ENCODE data around the gene SLC23A3.
A peak's percentile ranks its signal among the peaks of the same experiment; 100 is the strongest.

The SLC23A3 gene, protein sequence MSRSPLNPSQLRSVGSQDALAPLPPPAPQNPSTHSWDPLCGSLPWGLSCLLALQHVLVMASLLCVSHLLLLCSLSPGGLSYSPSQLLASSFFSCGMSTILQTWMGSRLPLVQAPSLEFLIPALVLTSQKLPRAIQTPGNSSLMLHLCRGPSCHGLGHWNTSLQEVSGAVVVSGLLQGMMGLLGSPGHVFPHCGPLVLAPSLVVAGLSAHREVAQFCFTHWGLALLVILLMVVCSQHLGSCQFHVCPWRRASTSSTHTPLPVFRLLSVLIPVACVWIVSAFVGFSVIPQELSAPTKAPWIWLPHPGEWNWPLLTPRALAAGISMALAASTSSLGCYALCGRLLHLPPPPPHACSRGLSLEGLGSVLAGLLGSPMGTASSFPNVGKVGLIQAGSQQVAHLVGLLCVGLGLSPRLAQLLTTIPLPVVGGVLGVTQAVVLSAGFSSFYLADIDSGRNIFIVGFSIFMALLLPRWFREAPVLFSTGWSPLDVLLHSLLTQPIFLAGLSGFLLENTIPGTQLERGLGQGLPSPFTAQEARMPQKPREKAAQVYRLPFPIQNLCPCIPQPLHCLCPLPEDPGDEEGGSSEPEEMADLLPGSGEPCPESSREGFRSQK

GRCh38 chr2:219169930-219170654 is at the start of gene SLC23A3:
Gene SLC23A3, minus strand, starts transcription at chr2:219170029. Its CDS starts 45 bp downstream, at chr2:219169984.
- Histone ChIP-seq H3K36me3 (ENCODE audit: insufficient read depth, low read length) (no peaks in the 10 kb centered on the region), H3K9ac (ENCODE audit: low read depth, low read length) (no peak within 1 kb of the TSS), H3K9me3 (ENCODE audit: control insufficient read depth, insufficient read depth, low read length) (no peaks in the 10 kb centered on the region), H3K4me1 (ENCODE audit: insufficient read depth, low read length) (peaks cover 4% of the 10 kb centered on the region; the same call in 1 of the 2 replicates)

GRCh38 chr2:219218732-219219701 is 49.2 kb upstream of the SLC23A3 start, which contains the start of gene ABCB6:
Gene ABCB6, minus strand, starts transcription at chr2:219218958. Its CDS starts 285 bp downstream, at chr2:219218673.
- peaks cover 11% of the 10 kb centered on the region for H3K36me3 ChIP-seq (ENCODE audit: insufficient read depth, low read length)
- H3K9me3 ChIP-seq (ENCODE audit: control insufficient read depth, insufficient read depth, low read length), result no peaks in the 10 kb centered on the region
- peaks cover 13% of the 10 kb centered on the region; the same call in 1 of the 2 replicates for H3K4me1 ChIP-seq (ENCODE audit: insufficient read depth, low read length)
- H3K9ac ChIP-seq (ENCODE audit: low read depth, low read length), result peak within 1 kb of the TSS; percentile 56

- H3K9ac ChIP-seq (ENCODE audit: low read depth, low read length), result peak overlapping the region; percentile 56
- peaks cover 8% of the 10 kb centered on the region for H3K36me3 ChIP-seq (ENCODE audit: insufficient read depth, low read length)
- H3K4me1 ChIP-seq (ENCODE audit: insufficient read depth, low read length), result peaks cover 13% of the 10 kb centered on the region; the same call in 1 of the 2 replicates
- no peaks in the 10 kb centered on the region for H3K9me3 ChIP-seq (ENCODE audit: control insufficient read depth, insufficient read depth, low read length)
Measured at GRCh38 chr2:219218217-219218731, 48.4 kb upstream of the SLC23A3 start.

DNA sequence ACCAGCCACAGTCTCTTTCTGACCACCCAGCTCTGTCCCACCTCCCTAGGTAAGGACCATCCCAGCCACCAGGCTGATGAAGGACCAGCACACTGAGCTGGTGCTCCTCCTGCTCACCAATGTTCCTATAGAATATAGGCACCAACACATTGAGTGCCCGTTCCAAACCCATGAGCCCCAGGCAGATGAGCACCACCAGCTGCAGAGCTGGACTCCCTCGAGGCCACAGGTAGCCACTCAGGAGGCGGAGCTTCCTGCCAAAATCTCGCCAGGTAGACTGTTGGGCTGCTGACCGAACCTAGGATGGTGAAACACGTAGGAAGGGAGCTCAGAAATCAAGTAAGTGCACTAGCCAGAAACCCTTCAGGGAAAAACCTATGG is 46.7 kb upstream of the SLC23A3 start:
- Histone ChIP-seq H3K9me3 (ENCODE audit: control insufficient read depth, insufficient read depth, low read length) (no peaks in the 10 kb centered on the region), H3K36me3 (ENCODE audit: insufficient read depth, low read length) (peaks cover 8% of the 10 kb centered on the region), H3K4me1 (ENCODE audit: insufficient read depth, low read length) (peaks cover 13% of the 10 kb centered on the region; the same call in 1 of the 2 replicates), H3K9ac (ENCODE audit: low read depth, low read length) (no peak overlapping the region)

- H3K9me3 ChIP-seq (ENCODE audit: control insufficient read depth, insufficient read depth, low read length), result no peaks in the 10 kb centered on the region
- peaks cover 13% of the 10 kb centered on the region; the same call in 1 of the 2 replicates for H3K4me1 ChIP-seq (ENCODE audit: insufficient read depth, low read length)
- peaks cover 8% of the 10 kb centered on the region for H3K36me3 ChIP-seq (ENCODE audit: insufficient read depth, low read length)
- H3K9ac ChIP-seq (ENCODE audit: low read depth, low read length), result no peak overlapping the region
Measured at GRCh38 chr2:219215871-219216534, 46.2 kb upstream of the SLC23A3 start.

DNA sequence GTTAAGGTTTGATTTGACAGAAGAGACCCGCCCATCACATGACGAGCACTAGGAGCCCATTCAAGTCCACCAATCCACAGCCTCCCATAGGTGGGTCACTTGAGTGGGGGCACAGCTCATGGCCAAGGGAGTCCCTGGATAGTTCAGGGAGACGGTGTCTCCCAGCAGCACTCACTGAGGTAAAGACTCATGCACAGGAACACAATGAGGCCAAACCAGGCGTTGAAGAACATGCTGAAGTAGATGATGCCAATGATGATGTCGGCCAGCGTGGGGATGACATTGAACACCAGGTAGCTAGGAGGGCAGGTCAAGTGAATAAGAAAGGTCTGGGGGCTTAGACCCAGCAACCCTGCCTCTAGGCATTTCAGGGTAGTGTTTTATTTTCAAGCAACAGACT is 45.0 kb upstream of the SLC23A3 start:
- Histone ChIP-seq H3K4me1 (ENCODE audit: insufficient read depth, low read length) (peaks cover 13% of the 10 kb centered on the region; the same call in 1 of the 2 replicates), H3K36me3 (ENCODE audit: insufficient read depth, low read length) (peaks cover 8% of the 10 kb centered on the region), H3K9me3 (ENCODE audit: control insufficient read depth, insufficient read depth, low read length) (no peaks in the 10 kb centered on the region), H3K9ac (ENCODE audit: low read depth, low read length) (no peak overlapping the region)

DNA sequence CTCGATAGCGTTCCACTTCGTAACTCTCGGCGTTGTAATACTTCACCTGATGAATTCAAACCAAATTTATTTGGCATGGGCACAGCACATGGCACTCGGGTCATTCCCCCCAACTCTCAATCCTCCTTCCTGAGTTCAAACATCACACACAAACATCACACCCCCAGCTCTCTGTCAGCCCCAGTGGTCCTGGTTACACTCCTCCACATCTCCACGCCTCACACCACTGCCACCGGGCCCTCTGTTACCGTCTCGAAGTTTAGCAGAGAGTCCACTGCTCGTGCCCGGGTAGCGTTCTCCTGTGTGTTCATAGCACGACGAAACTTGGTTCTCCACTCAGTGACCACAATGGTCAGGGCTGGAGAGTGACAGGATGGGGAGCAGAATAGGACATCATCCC is 44.3 kb upstream of the SLC23A3 start:
- Histone ChIP-seq H3K9ac (ENCODE audit: low read depth, low read length) (no peak overlapping the region), H3K36me3 (ENCODE audit: insufficient read depth, low read length) (peaks cover 8% of the 10 kb centered on the region), H3K4me1 (ENCODE audit: insufficient read depth, low read length) (peaks cover 10% of the 10 kb centered on the region; the same call in 1 of the 2 replicates), H3K9me3 (ENCODE audit: control insufficient read depth, insufficient read depth, low read length) (no peaks in the 10 kb centered on the region)

GRCh38 chr2:219213486-219214071 is 43.8 kb upstream of the SLC23A3 start:
- Histone ChIP-seq H3K9ac (ENCODE audit: low read depth, low read length) (no peak overlapping the region), H3K9me3 (ENCODE audit: control insufficient read depth, insufficient read depth, low read length) (no peaks in the 10 kb centered on the region), H3K4me1 (ENCODE audit: insufficient read depth, low read length) (peaks cover 8% of the 10 kb centered on the region; the same call in 1 of the 2 replicates), H3K36me3 (ENCODE audit: insufficient read depth, low read length) (peaks cover 8% of the 10 kb centered on the region)

- Histone ChIP-seq H3K4me1 (ENCODE audit: insufficient read depth, low read length) (peaks cover 8% of the 10 kb centered on the region; the same call in 1 of the 2 replicates), H3K9ac (ENCODE audit: low read depth, low read length) (no peak overlapping the region), H3K9me3 (ENCODE audit: control insufficient read depth, insufficient read depth, low read length) (no peaks in the 10 kb centered on the region), H3K36me3 (ENCODE audit: insufficient read depth, low read length) (peaks cover 8% of the 10 kb centered on the region)
Measured at GRCh38 chr2:219213026-219213415, 43.2 kb upstream of the SLC23A3 start.

- Histone ChIP-seq H3K9me3 (ENCODE audit: control insufficient read depth, insufficient read depth, low read length) (no peaks in the 10 kb centered on the region), H3K36me3 (ENCODE audit: insufficient read depth, low read length) (peaks cover 8% of the 10 kb centered on the region), H3K4me1 (ENCODE audit: insufficient read depth, low read length) (peaks cover 5% of the 10 kb centered on the region; the same call in 1 of the 2 replicates), H3K9ac (ENCODE audit: low read depth, low read length) (no peak overlapping the region)
Measured at GRCh38 chr2:219210886-219211362, 41.1 kb upstream of the SLC23A3 start.

- peaks cover 8% of the 10 kb centered on the region for H3K36me3 ChIP-seq (ENCODE audit: insufficient read depth, low read length)
- H3K4me1 ChIP-seq (ENCODE audit: insufficient read depth, low read length), result peaks cover 5% of the 10 kb centered on the region; the same call in 1 of the 2 replicates
- H3K9ac ChIP-seq (ENCODE audit: low read depth, low read length), result no peak overlapping the region
- H3K9me3 ChIP-seq (ENCODE audit: control insufficient read depth, insufficient read depth, low read length), result no peaks in the 10 kb centered on the region
Measured at GRCh38 chr2:219210196-219210885, 40.5 kb upstream of the SLC23A3 start.

All from ES-I3 (cell line).